ENCODE data around the gene FBXW8.

Gene FBXW8

GRCh38 chr12:117059156-117059555 lies 148.4 kb downstream of the FBXW8 start:
- DNase-seq (ENCODE audit: low read depth) = no peak

- no peak for DNase-seq (ENCODE audit: low read depth)
Measured at GRCh38 chr12:117060246-117060928, 149.6 kb downstream of the FBXW8 start.

GRCh38 chr12:117060929-117061305 lies 150.2 kb downstream of the FBXW8 start:
- DNase-seq (ENCODE audit: low read depth) = no peak

GRCh38 chr12:117061555-117062079 lies 150.9 kb downstream of the FBXW8 start:
- no peak for DNase-seq (ENCODE audit: low read depth)

GRCh38 chr12:117063162-117063911 lies 152.6 kb downstream of the FBXW8 start:
- DNase-seq (ENCODE audit: low read depth) = no peak

- DNase-seq (ENCODE audit: low read depth) = no peak
Measured at GRCh38 chr12:117064049-117064448, 153.3 kb downstream of the FBXW8 start.

- DNase-seq (ENCODE audit: low read depth) = no peak
Measured at GRCh38 chr12:117064596-117064995, 153.8 kb downstream of the FBXW8 start.

- no peak for DNase-seq (ENCODE audit: low read depth)
Measured at GRCh38 chr12:117067016-117067415, 156.3 kb downstream of the FBXW8 start.

- no peak for DNase-seq (ENCODE audit: low read depth)
Measured at GRCh38 chr12:117067638-117068037, 156.9 kb downstream of the FBXW8 start.

GRCh38 chr12:117068492-117068891 lies 157.7 kb downstream of the FBXW8 start:
- no peak for DNase-seq (ENCODE audit: low read depth)

- DNase-seq (ENCODE audit: low read depth) = no peak
Measured at GRCh38 chr12:117069101-117069797, 158.5 kb downstream of the FBXW8 start.

- DNase-seq (ENCODE audit: low read depth) = no peak
Measured at GRCh38 chr12:117069926-117070900, 159.5 kb downstream of the FBXW8 start.

- no peak for DNase-seq (ENCODE audit: low read depth)
Measured at GRCh38 chr12:117071009-117071408, 160.3 kb downstream of the FBXW8 start.

- DNase-seq (ENCODE audit: low read depth) = no peak
Measured at GRCh38 chr12:117072106-117072505, 161.4 kb downstream of the FBXW8 start.

- no peak for DNase-seq (ENCODE audit: low read depth)
Measured at GRCh38 chr12:117072736-117073490, 162.2 kb downstream of the FBXW8 start.

- no peak for DNase-seq (ENCODE audit: low read depth)
Measured at GRCh38 chr12:117073611-117074010, 162.9 kb downstream of the FBXW8 start.

- no peak for DNase-seq (ENCODE audit: low read depth)
Measured at GRCh38 chr12:117076410-117077372, 165.9 kb downstream of the FBXW8 start.

GRCh38 chr12:117079487-117079886 lies 168.7 kb downstream of the FBXW8 start:
- no peak for DNase-seq (ENCODE audit: low read depth)

- no peak for DNase-seq (ENCODE audit: low read depth)
Measured at GRCh38 chr12:117080661-117081144, 170.0 kb downstream of the FBXW8 start.

Measured in fibroblast of the conjunctiva (primary cell).